Endothelial cell of umbilical vein (primary cell): Measurements from ENCODE around the gene SLC29A3. TPM values are rescaled to one million over a fixed set of nuclear protein-coding genes. Genes with fewer than 3 reads are reported as not detected.

Experiments used
- BruUV-seq: library from RNA; stranded (reverse); fragments of 400-500 nt; replicated peaks from 2 replicates; lab custom pipeline; 2021; lab: Mats Ljungman, UMichigan
- CTCF ChIA-PET: fragments of 300-600, 350-600 bp; sonication (Branson Sonifier 250); formaldehyde crosslinking; loops from one replicate; lab custom pipeline; 2021; ENCODE audit warnings: antibody characterized with exemption, inconsistent platforms; lab: Charles Lee
- POLR2A ChIA-PET: fragments of 300-600, 350-600 bp; sonication (Branson Sonifier 250); formaldehyde crosslinking; loops from one replicate; lab custom pipeline; 2021; ENCODE audit warnings: antibody characterized with exemption, inconsistent platforms; lab: Charles Lee
- DNase-seq: peaks from one replicate; pipeline ENCODE4 v3.0.0-alpha.2; 2011; ENCODE audit warnings: low read depth, low spot score
- FAIRE-seq: peaks from 2 replicates; lab custom pipeline; 2011; peaks lifted over from hg19 to GRCh38; lab: Jason Lieb, UNC
- H2AFZ ChIP-seq: 2 replicates; pipeline ENCODE4 v1.6.0; 2012; ENCODE audit warnings: low read depth, low read length, control low read depth, inconsistent platforms
- H3K27ac ChIP-seq: 2 replicates; pipeline ENCODE4 v1.5.1; 2011; ENCODE audit warnings: low read depth, mild to moderate bottlenecking, control low read depth, low read length, moderate library complexity; ENCODE audit not compliant: insufficient read depth
- H3K27me3 ChIP-seq, 2 experiments: 2 replicates each; pipeline versions ENCODE4 v1.6.0 to v1.6.1; 2011; ENCODE audit warnings: low read length in 2 of 2, mixed read lengths in 1 of 2; ENCODE audit not compliant: control insufficient read depth in 2 of 2, insufficient read depth in 2 of 2
- H3K36me3 ChIP-seq, 2 experiments: 2 replicates in 1 of 2; 3 replicates in 1 of 2; pipeline ENCODE4 v1.5.1; 2011; ENCODE audit warnings: low read length in 2 of 2, mild to moderate bottlenecking in 1 of 2, moderate library complexity in 1 of 2; ENCODE audit not compliant: control insufficient read depth in 2 of 2, insufficient read depth in 2 of 2; ENCODE audit errors: extremely low read depth in 1 of 2
- H3K4me1 ChIP-seq: 3 replicates; pipeline ENCODE4 v1.5.1; 2011; ENCODE audit warnings: mild to moderate bottlenecking, low read length; ENCODE audit not compliant: control insufficient read depth, insufficient read depth; ENCODE audit errors: extremely low read depth
- H3K4me2 ChIP-seq: 2 replicates; pipeline ENCODE4 v1.6.1; 2011; ENCODE audit warnings: low read length, control low read depth, mixed read lengths; ENCODE audit not compliant: insufficient read depth
- H3K4me3 ChIP-seq, 3 experiments: fragments of 200-600 bp in 1 of 3; sonication (generic), shearing (Covaris generic) in 1 of 3; replicated peaks in 1 of 3; 2 replicates each; pipeline ENCODE4 v1.5.1; 2011 to 2016; ENCODE audit warnings: control low read depth in 3 of 3, low read length in 3 of 3, mild to moderate bottlenecking in 2 of 3, inconsistent platforms in 1 of 3, low read depth in 1 of 3, moderate library complexity in 1 of 3; ENCODE audit not compliant: insufficient read depth in 1 of 3
- H3K79me2 ChIP-seq: 2 replicates; pipeline ENCODE4 v1.6.0; 2012; ENCODE audit warnings: low read length, inconsistent platforms; ENCODE audit not compliant: control insufficient read depth, insufficient read depth
- H3K9ac ChIP-seq: replicated peaks from 2 replicates; pipeline ENCODE3; 2011; ENCODE audit warnings: low read length, control low read depth; ENCODE audit not compliant: insufficient read depth; ENCODE audit errors: extremely low read depth
- H3K9me1 ChIP-seq: replicated peaks from 3 replicates; pipeline ENCODE4 v1.6.0; 2011; ENCODE audit warnings: mild to moderate bottlenecking, low read length; ENCODE audit not compliant: control insufficient read depth, insufficient read depth; ENCODE audit errors: extremely low read depth
- H3K9me3 ChIP-seq: replicated peaks from 2 replicates; pipeline ENCODE4 v1.5.1; 2012; ENCODE audit warnings: low read length, inconsistent platforms; ENCODE audit not compliant: control insufficient read depth, insufficient read depth
- H4K20me1 ChIP-seq: replicated peaks from 2 replicates; pipeline ENCODE3; 2011; ENCODE audit warnings: mild to moderate bottlenecking, low read length; ENCODE audit not compliant: control insufficient read depth, insufficient read depth; ENCODE audit errors: extremely low read depth
- EZH2 ChIP-seq: IDR thresholded peaks from 2 replicates; pipeline ENCODE4 v1.6.1; 2012; ENCODE audit warnings: borderline replicate concordance, low read depth, mild to moderate bottlenecking, moderate library complexity, low read length, inconsistent platforms; ENCODE audit not compliant: severe bottlenecking
- FOS ChIP-seq: IDR thresholded peaks from 2 replicates; pipeline ENCODE4 v1.6.1; 2011; ENCODE audit warnings: mild to moderate bottlenecking, low read length, moderate library complexity, borderline replicate concordance; ENCODE audit not compliant: insufficient read depth
- GATA2 ChIP-seq: IDR thresholded peaks from 2 replicates; pipeline ENCODE4 v1.7.0; 2011; ENCODE audit warnings: low read depth, mild to moderate bottlenecking, moderate library complexity, mixed read lengths, low read length; ENCODE audit not compliant: insufficient read length, insufficient read depth
- JUN ChIP-seq: IDR thresholded peaks from 2 replicates; pipeline ENCODE4 v1.6.1; 2011; ENCODE audit warnings: borderline replicate concordance, low read depth; ENCODE audit not compliant: insufficient read length, insufficient read depth
- MYC ChIP-seq: IDR thresholded peaks from one replicate; pipeline ENCODE4 v1.6.1; 2011; ENCODE audit warnings: mild to moderate bottlenecking, low read depth, low read length
- POLR2A ChIP-seq: IDR thresholded peaks from 2 replicates; pipeline ENCODE4 v1.6.1; 2012; ENCODE audit warnings: low read depth, mild to moderate bottlenecking, control low read depth, low read length
- POLR2AphosphoS5 ChIP-seq: IDR thresholded peaks from 2 replicates; pipeline ENCODE4 v1.6.1; 2012; ENCODE audit warnings: low read depth, mild to moderate bottlenecking, control low read depth, low read length, moderate library complexity; ENCODE audit not compliant: insufficient read depth
- dilution Hi-C: fragments of 300-500 bp; cut with MboI; formaldehyde crosslinking; loops from one replicate; pipeline ENCODE4 v1.15.0; 2019; ENCODE audit warnings: low sequenced_read_pairs; ENCODE audit not compliant: extremely low pct_ligation_motif_present
- intact Hi-C: fragments of 100-400 bp; cut with micrococcal nuclease; formaldehyde crosslinking; loops from one replicate; pipeline ENCODE4 v1.10.0; 2022
- polyA plus RNA-seq, 4 experiments: library from polyadenylated mRNA; depleted of rRNA in 3 of 4; stranded (reverse) in 3 of 4; unstranded in 1 of 4; fragments of >200 nt; gene quantifications; 2 replicates each; pipeline versions ENCODE4 v1.2.1 to v1.2.3, GENCODE V29; 2011 to 2012; ENCODE audit warnings: missing spikeins in 1 of 4
- total RNA-seq: library from RNA; stranded (reverse); gene quantifications from 2 replicates; pipeline ENCODE4 v1.2.3, GENCODE V29; 2021
- TF ChIP-seq, protein P1 (sequence below): IDR thresholded peaks from 2 replicates; pipeline ENCODE4 v1.6.1; 2011; ENCODE audit not compliant: insufficient read depth, insufficient read length
- TF ChIP-seq, protein P2 (sequence below), 2 donors: IDR thresholded peaks; 1 replicate in 1 of 2; 2 replicates in 1 of 2; pipeline ENCODE4 v1.5.1; 2011; ENCODE audit warnings: low read length in 2 of 2, mild to moderate bottlenecking in 2 of 2, moderate library complexity in 2 of 2, control low read depth in 1 of 2, inconsistent platforms in 1 of 2, low read depth in 1 of 2; ENCODE audit not compliant: insufficient read depth in 1 of 2; ENCODE audit errors: extremely low read depth in 1 of 2

SLC29A3 gene
- total and polyA plus RNA-seq, 2 donors (not counting 3 experiments of a cell fraction or from before 2014, with no cell fraction given): 5.0 to 9.1 TPM

DNA sequence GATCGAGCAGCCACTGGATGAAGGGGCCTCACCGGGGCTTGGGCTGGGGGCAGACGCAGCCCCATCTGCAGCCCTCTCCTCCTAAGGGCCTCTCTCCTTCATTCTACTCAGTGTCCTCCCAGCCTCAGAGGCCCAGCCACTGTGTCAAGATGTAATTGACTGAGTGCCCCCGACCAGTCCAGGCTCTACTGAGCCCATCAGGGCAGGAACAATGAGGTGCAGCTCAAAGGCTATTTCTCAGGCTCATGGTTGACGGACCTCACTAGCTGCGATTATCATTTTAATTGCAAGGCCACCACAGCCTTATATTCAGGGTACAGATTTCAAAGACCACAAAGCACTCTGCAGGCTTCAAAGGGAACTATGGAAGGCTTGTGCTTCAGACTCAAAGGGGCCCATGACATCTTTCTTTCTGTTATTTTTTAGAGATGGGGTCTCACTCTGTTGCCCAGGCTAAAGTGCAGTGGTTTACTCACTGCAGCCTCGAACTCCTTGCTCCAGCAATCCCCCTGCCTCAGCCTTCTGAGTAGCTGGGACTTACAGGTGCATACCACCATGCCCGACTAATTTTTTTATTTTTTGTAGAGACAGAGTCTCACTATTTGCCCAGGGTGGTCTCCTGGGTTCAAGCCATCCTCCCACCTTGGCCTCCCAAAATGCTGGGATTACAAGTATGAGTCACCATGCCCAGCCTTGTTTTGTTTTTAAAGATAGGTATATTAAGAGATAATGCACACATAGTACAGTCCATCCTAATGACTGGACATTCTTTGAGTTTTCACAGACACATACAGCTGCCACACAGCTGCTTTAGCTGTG, 23.7 kb downstream of the SLC29A3 start:
- no peak for DNase-seq
- dilution Hi-C loops (no loop called here), intact Hi-C loops (no loop called here)
- ChIA-PET CTCF (interaction anchor here (0.9 to 1.2 kb wide), 2 partner anchors 17 to 34 kb away, joined by 3 read pairs; no protein-coding TSS in a partner anchor), POLR2A (no interaction called here)
- no peak for FAIRE-seq
- H4K20me1 ChIP-seq: no peaks in the 10 kb centered on the region
- no TSS peak for BruUV-seq
- peaks cover 2% of the 10 kb centered on the region for H3K4me1 ChIP-seq
- H2AFZ ChIP-seq: no peak overlapping the region
- H3K27me3 ChIP-seq: no peaks in the 10 kb centered on the region
- H3K27ac ChIP-seq: no peak overlapping the region
- H3K9me3 ChIP-seq: no peaks in the 10 kb centered on the region
- H3K9me1 ChIP-seq: no peaks in the 10 kb centered on the region
- no peak overlapping the region for H3K9ac ChIP-seq
- no peak overlapping the region for H3K4me3 ChIP-seq
- no peak overlapping the region for H3K4me2 ChIP-seq
- H3K79me2 ChIP-seq: no peaks in the 10 kb centered on the region
- H3K36me3 ChIP-seq: no peaks in the 10 kb centered on the region
- TF ChIP-seq POLR2AphosphoS5: no peak
- TF ChIP-seq EZH2: no peak
- no peak for TF ChIP-seq JUN

DNA sequence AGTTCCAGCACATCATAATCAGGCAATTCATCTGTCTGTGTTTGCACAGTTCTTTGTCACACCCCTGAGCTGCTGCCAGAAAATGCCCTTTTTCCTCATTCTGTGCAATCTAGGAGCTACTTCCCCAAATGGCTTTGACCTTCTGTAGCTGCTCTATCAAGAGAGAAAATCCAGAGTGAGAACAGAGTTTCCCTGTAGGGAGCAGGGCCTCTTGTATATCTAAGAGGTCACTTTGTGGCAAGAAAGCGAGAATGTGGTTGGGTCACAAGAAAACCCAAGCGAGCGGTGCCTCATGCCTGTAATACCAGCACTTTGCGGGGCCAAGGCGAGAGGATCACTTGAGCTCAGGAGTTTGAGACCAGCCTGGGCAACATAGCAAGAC, 24.3 kb downstream of the SLC29A3 start:
- CTCF ChIA-PET: interaction anchor here (0.9 to 1.2 kb wide), 2 partner anchors 16 to 33 kb away, joined by 3 read pairs; no protein-coding TSS in a partner anchor
- no peaks in the 10 kb centered on the region for H3K27me3 ChIP-seq
- TF ChIP-seq FOS (no peak), MYC (no peak), POLR2A (no peak), GATA2 (no peak), EZH2 (no peak), JUN (no peak), POLR2AphosphoS5 (no peak)
- TF ChIP-seq, protein P1, sequence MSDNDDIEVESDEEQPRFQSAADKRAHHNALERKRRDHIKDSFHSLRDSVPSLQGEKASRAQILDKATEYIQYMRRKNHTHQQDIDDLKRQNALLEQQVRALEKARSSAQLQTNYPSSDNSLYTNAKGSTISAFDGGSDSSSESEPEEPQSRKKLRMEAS: no peak
- TF ChIP-seq, protein P2, sequence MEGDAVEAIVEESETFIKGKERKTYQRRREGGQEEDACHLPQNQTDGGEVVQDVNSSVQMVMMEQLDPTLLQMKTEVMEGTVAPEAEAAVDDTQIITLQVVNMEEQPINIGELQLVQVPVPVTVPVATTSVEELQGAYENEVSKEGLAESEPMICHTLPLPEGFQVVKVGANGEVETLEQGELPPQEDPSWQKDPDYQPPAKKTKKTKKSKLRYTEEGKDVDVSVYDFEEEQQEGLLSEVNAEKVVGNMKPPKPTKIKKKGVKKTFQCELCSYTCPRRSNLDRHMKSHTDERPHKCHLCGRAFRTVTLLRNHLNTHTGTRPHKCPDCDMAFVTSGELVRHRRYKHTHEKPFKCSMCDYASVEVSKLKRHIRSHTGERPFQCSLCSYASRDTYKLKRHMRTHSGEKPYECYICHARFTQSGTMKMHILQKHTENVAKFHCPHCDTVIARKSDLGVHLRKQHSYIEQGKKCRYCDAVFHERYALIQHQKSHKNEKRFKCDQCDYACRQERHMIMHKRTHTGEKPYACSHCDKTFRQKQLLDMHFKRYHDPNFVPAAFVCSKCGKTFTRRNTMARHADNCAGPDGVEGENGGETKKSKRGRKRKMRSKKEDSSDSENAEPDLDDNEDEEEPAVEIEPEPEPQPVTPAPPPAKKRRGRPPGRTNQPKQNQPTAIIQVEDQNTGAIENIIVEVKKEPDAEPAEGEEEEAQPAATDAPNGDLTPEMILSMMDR (IDR thresholded peaks at IDR 0.05; ENCODE audit: extremely low read depth in 1 of 2, insufficient read depth in 1 of 2, low read depth in 1 of 2, low read length in 2 of 2): no peak
- dilution Hi-C loops: no loop called here
- H3K27ac ChIP-seq: no peak overlapping the region
- POLR2A ChIA-PET: no interaction called here
- H3K4me3 ChIP-seq: no peak overlapping the region
- intact Hi-C loops: no loop called here
- no peaks in the 10 kb centered on the region for H3K9me1 ChIP-seq
- no peaks in the 10 kb centered on the region for H3K36me3 ChIP-seq
- H3K4me1 ChIP-seq: peaks cover 2% of the 10 kb centered on the region
- H2AFZ ChIP-seq: no peak overlapping the region
- FAIRE-seq (no peak), DNase-seq (no peak)
- no peaks in the 10 kb centered on the region for H3K9me3 ChIP-seq
- no TSS peak for BruUV-seq
- H3K9ac ChIP-seq: no peak overlapping the region
- no peak overlapping the region for H3K4me2 ChIP-seq
- H3K79me2 ChIP-seq: no peaks in the 10 kb centered on the region
- H4K20me1 ChIP-seq: no peaks in the 10 kb centered on the region
